Measurements from ENCODE around the gene ACAA2. TPM values are rescaled to one million over a fixed set of nuclear protein-coding genes. Genes with fewer than 3 reads are reported as not detected.

The ACAA2 gene
- polyA plus RNA-seq, 3 donors, result 20.8 to 109 (median 97.6) TPM

DNA sequence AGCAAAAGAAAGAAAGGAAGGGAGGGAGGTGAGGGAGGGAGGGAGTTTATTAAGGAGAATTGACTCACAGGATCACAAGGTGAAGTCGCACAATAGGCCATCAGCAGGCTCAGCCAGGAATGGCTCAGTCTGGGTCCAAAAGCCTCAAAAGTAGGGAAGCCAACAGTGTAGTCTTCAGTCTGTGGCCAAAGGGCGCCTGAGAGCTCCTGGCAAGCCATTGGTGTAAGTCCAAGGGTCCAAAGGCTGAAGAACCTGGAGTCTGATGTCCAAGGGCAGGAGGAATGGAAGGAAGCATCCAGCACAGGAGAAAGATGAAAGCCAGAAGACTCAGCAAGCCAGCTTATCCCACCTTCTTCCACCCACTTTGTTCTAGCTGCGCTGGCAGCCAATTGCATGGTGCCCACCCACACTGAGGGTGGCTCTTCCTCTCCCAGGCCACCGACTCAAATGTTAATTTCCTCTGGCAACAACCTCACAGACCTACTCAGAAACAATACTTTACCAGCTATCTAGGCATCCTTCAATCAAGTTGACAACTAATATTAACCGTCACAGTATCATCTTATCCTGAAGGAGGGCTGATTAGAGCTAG lies 5.8 kb upstream of the ACAA2 start:
- no peak overlapping the region for H3K27ac Mint-ChIP-seq
- peaks cover 0 to 3% of the 10 kb centered on the region in 2 donors for H3K36me3 Mint-ChIP-seq
- no peaks in the 10 kb centered on the region for H4K20me1 ChIP-seq (ENCODE audit: insufficient read depth, low read length)
- no peak overlapping the region for H3K4me3 Mint-ChIP-seq
- no peaks in the 10 kb centered on the region for H3K36me3 ChIP-seq (replicated peaks in 1 of 2; ENCODE audit: control insufficient read depth in 1 of 2, insufficient read depth in 2 of 2, low read length in 2 of 2)
- H3K27ac ChIP-seq (ENCODE audit: low read depth in 1 of 2, low read length in 2 of 2), result no peak overlapping the region
- WGBS (ENCODE audit: insufficient coverage), result 92% methylated on average over 3 of the region's 5 CpGs
- no peaks in the 10 kb centered on the region for H3K79me2 ChIP-seq (ENCODE audit: insufficient read depth, low read length)
- intact Hi-C loops (cut with micrococcal nuclease), result no loop called here
- no peak for TF ChIP-seq CTCF (IDR thresholded peaks at IDR 0.05)
- H3K27me3 Mint-ChIP-seq (ENCODE audit: low read depth in 3 of 3), result peaks cover 0 to 6% (median 0%) of the 10 kb centered on the region in 3 donors
- no peak overlapping the region for H3K9ac ChIP-seq (ENCODE audit: insufficient read depth, low read length, poor library complexity, severe bottlenecking)
- no peak overlapping the region for H3K4me2 ChIP-seq (replicated peaks; ENCODE audit: extremely low read depth, low read length, poor library complexity, severe bottlenecking)
- no peaks in the 10 kb centered on the region for H3K9me3 Mint-ChIP-seq
- no peaks in the 10 kb centered on the region for H3K9me3 ChIP-seq (replicated peaks in 1 of 2; ENCODE audit: control insufficient read depth in 1 of 2, insufficient read depth in 1 of 2, low read length in 2 of 2)
- peaks cover 6 to 7% of the 10 kb centered on the region in 2 donors for H3K4me1 ChIP-seq (ENCODE audit: control insufficient read depth in 1 of 2, insufficient read depth in 2 of 2, low read length in 2 of 2)
- no peaks in the 10 kb centered on the region for H3K27me3 ChIP-seq (ENCODE audit: control insufficient read depth in 2 of 2, insufficient read depth in 2 of 2, low read length in 2 of 2)
- H2AFZ ChIP-seq (ENCODE audit: insufficient read depth, low read depth, low read length, poor library complexity, severe bottlenecking), result no peak overlapping the region
- H3K4me3 ChIP-seq (replicated peaks in 1 of 3; ENCODE audit: low read depth in 2 of 3, low read length in 3 of 3), result no peak overlapping the region
- peaks cover 18% of the 10 kb centered on the region for H3K4me1 Mint-ChIP-seq
- no peak for DNase-seq

- no peak for TF ChIP-seq CTCF (IDR thresholded peaks at IDR 0.05)
- Histone ChIP-seq H2AFZ (ENCODE audit: insufficient read depth, low read depth, low read length, poor library complexity, severe bottlenecking) (no peak overlapping the region), H4K20me1 (ENCODE audit: insufficient read depth, low read length) (no peaks in the 10 kb centered on the region), H3K27me3 (ENCODE audit: control insufficient read depth in 2 of 2, insufficient read depth in 2 of 2, low read length in 2 of 2) (no peaks in the 10 kb centered on the region), H3K4me3 (replicated peaks in 1 of 3; ENCODE audit: low read depth in 2 of 3, low read length in 3 of 3) (no peak overlapping the region), H3K4me1 (ENCODE audit: control insufficient read depth in 1 of 2, insufficient read depth in 2 of 2, low read length in 2 of 2) (peaks cover 7 to 10% of the 10 kb centered on the region in 2 donors), H3K27ac (ENCODE audit: low read depth in 1 of 2, low read length in 2 of 2) (no peak overlapping the region), H3K4me2 (replicated peaks; ENCODE audit: extremely low read depth, low read length, poor library complexity, severe bottlenecking) (no peak overlapping the region), H3K79me2 (ENCODE audit: insufficient read depth, low read length) (no peaks in the 10 kb centered on the region), H3K9me3 (replicated peaks in 1 of 2; ENCODE audit: control insufficient read depth in 1 of 2, insufficient read depth in 1 of 2, low read length in 2 of 2) (no peaks in the 10 kb centered on the region), H3K36me3 (replicated peaks in 1 of 2; ENCODE audit: control insufficient read depth in 1 of 2, insufficient read depth in 2 of 2, low read length in 2 of 2) (no peaks in the 10 kb centered on the region), H3K9ac (ENCODE audit: insufficient read depth, low read length, poor library complexity, severe bottlenecking) (no peak overlapping the region)
- no peak overlapping the region for H3K27ac Mint-ChIP-seq
- intact Hi-C loops (cut with micrococcal nuclease), result no loop called here
- WGBS (ENCODE audit: insufficient coverage), result no CpG with 5 or more reads among the region's 5 CpGs
- H3K36me3 Mint-ChIP-seq, result peaks cover 0 to 3% of the 10 kb centered on the region in 2 donors
- no peak for DNase-seq
- no peaks in the 10 kb centered on the region for H3K9me3 Mint-ChIP-seq
- H3K27me3 Mint-ChIP-seq (ENCODE audit: low read depth in 3 of 3), result peaks cover 0 to 6% (median 0%) of the 10 kb centered on the region in 3 donors
- peaks cover 20% of the 10 kb centered on the region for H3K4me1 Mint-ChIP-seq
- H3K4me3 Mint-ChIP-seq, result no peak overlapping the region
Observed at GRCh38 chr18:49817947-49818346, 4.6 kb upstream of the ACAA2 start.
